Measurements from ENCODE around the gene MED12L.
"Not testable (repeated sequence)": the region's sequence is repeated elsewhere in the genome, so short reads cannot be mapped to it uniquely, and the experiment has no call there.

MED12L gene

DNA sequence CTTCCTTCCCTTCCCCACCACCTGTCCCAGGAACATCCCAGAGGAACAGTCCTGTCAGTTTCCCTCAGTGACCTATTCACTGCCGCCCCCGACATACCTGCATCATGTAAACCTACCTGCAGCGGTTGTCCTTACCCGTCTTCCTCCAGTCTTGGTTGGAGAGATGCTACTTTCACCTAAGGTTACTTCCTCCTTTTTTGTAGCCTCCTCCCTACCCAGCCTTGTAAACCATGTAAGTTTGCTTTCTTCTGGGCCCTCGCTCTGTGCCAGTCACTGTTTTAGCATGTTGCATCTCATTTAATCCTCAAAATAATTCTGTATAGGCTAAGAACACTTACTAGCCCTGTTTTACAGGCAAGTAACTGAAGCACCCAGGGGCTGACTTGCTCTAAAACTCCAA lies 59.3 kb downstream of the MED12L start:
- DNase-seq, result no peak

- DNase-seq, result no peak
These were observed 60.2 kb downstream of the MED12L start for GRCh38 chr3:151145713-151146070.

DNA sequence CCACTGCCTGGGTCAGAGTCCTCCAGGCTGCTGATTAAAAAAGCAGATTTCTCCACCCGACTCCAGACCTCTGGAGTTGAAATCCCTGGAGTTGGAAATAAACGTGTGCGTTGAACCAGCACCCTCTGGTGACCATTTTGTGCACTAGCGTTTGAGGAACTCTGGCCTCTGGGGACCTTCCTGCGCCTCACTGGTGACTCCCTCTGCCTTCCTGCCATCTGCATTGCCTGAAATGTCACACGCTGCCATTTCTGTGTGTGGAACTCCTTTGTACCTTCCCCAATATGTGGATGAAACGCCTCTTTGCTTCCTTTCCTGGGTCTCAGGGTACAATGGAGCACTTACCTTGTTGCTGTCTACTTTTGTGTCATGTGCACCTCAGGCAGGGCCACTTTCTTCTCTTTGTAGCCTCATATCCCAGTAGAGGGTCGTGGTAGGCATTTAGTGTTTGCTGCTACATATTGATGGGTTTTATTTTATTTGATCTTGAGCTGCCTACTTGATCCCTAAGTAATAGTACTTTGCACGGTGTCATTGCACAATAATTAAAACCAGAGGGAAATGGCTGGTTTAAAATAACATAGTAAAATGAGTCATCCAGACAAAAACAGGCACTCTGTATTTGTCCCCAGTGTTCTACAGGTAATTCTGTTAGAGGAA lies 60.7 kb downstream of the MED12L start:
- peak; percentile 92 to 94 for DNase-seq

- no peak for DNase-seq
These were observed 61.2 kb downstream of the MED12L start for GRCh38 chr3:151146731-151147091.

DNA sequence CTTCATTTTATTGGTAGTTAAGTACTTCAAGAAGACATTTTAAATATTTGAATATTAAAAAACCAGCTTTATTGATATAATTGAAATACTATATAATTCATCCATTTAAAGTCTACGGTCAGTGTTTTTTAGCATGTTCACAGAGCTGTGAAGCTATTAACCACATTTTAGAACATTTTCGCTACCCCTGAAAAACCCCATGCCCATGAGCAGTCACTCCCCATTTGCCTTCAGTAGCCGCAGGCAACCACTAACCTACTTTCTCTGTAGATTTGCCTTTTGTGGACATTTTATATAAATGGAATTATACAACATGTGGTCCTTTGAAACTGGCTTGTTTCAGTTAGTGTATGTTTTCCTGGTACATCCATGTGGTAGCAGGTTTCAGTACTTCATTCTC lies 61.8 kb downstream of the MED12L start:
- no peak for DNase-seq

GRCh38 chr3:151152455-151153079 lies 67.1 kb downstream of the MED12L start:
- DNase-seq, result no peak

DNA sequence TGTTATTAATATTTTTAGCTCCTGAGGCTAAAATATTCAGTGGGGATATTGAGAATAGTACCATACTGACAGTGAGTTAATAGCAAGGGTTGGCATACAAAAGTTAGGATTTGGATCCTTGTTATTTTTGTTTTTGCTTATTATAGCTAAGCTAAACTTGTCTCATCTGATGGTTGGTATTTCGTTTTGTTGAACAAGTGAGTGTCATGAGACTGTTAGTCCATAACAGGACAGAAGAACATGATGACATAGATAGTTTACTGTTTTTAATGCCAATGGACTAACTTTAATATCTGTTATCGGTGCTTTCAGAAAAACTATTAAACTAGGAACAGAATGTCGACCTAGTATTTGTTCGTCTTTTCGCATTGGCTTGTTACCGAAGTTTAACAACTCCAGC lies 69.1 kb downstream of the MED12L start:
- DNase-seq, result no peak

DNA sequence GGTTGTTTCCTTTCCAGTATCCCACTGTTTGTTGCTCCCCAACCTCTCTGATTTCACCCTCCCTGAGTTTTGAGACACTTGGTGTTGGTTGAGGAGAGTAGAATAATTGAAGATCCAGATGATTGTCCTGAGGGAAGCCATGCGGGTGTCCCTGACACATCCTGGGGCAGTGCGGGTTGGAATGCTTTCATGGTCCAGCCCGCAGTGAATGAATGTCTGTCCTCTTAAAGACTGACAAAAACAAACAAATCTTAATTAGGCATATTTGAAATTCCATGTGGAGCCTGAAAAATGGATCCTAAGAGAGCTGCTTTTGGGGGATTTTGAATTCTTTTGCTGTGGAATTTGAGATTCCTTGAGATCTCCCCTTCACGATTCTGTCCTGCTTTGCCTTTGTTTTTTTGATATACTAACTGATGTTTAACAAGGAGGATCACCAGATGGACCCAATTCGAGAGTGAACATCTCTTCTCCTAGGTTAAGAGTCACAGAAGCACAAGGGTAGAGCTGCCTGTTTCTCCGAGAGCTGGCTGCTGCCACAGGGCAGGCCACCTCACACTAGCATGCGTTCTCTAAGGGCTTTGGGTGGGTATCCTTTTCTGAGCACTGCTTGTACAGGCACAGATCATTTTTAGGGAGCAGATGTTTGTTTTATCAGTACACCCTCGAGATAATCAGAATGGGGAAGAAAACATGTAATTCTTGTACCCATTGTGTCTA lies 70.1 kb downstream of the MED12L start:
- no peak for DNase-seq

DNA sequence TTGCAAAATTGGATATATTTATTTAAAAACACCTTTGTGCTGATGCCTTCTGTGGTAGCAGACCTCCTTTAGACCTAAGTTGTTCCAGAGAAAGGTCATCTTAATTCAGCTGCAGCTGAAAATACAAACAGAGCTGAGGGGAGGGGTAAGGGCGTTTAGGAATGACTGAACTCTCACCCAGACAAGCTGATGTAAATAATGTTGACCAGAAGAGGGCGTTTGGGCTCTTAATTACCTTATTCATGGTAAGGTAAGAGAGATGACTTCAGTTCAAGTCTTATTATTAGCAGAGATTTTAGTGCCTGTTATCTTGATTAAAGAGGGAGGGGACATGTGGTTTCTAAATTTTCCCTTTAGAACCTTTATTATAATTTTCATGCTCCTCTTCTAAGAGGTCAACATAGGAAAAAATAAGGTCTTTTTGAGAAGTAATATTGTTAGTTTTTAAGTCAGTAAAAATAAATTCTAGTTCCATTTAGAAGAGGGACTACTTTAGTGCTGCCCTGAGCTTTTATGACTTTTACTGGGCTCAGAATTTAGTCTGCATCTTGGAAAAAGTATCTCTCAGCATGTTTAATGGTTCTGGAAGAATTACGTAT lies 71.3 kb downstream of the MED12L start:
- DNase-seq, result peak; percentile 50 to 80

DNA sequence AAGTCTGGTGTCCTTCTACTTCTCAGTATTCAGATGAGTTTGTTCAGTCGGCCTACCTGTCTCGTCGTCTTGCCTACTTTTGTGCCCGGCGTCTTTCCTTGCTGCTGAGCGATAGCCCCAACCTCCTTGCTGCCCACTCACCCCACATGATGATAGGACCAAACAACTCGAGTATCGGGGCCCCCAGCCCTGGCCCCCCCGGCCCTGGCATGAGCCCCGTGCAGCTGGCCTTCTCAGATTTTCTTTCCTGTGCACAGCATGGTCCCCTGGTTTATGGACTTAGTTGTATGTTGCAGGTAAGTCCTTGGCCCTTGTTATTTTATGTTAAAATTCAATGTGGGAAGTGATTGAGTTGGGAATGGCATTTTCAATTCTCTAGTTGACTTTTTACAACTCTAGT lies 74.3 kb downstream of the MED12L start:
- DNase-seq, result no peak

DNA sequence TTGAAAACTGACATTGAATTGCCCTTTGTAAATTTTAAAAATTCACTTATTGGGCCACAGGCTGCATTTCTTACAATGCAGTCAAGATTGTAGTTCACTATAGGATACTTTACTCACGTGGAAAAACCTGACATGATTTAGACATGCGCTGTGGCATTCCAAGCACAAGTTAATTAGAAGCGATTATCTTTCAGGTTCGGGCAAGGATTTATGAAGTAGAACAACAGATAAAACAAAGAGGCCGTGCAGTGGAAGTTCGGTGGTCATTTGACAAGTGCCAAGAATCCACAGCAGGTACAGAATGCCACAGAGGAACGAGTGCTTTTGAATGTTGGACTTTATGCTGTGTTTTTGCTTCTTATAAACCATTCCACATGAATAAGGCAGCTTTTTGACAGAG lies 79.8 kb downstream of the MED12L start:
- no peak for DNase-seq

DNA sequence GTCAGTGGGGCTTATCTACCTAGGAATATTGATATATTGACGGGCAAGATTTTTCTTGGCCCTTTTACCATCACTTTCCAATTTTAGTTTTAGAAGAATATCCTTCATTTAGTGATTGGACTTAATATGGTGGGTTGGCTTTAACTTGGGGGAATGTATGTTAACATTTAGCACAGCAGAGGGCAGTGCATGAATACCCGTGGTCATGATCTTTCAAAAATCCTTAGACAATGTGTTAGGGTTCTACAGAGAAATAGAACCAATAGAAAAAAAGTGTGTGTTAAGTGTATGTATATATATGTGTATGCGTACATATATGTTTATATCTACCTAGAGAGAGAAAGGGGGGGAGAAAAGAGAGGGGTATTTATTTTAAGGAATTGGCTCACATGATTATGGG lies 80.7 kb downstream of the MED12L start:
- no peak for DNase-seq

DNA sequence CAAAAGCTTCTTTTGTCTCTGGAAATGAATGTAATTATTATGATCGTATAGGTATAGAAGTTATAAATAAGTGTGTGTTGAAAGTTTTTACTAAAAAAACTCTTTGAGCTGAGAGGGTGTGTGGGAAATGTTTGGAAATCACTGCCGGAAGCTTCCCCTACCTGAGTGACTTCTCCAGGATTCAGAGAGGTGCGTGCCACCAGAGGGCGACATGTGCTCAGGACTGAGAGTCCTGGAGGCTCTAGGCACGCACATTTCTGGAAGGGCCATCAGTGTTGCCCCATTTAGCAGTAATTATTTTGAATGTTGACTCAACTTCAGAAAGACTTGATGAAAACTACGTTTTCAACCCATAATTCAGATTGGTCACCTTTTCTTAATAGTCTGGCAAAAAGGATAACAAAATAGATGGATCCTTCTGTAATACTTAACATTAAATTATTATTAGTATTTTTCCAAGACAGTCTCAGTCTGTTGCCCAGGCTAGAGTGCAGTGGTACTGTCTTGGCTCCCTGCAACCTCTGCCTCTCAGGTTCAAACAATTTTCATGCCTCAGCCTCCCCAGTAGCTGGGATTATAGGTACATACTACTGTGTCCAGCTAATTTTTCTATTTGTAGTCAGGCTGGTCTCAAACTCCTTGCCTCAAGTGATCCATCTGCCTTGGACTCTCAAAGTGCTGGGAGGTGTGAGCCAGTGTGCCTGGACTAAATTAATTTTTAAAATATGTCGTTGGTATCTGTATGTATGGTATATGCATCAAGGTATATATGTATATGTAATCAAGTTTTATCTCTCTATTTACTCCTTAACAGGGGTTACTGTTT lies 83.0 kb downstream of the MED12L start:
- DNase-seq, result peak; percentile 79 to 80

DNA sequence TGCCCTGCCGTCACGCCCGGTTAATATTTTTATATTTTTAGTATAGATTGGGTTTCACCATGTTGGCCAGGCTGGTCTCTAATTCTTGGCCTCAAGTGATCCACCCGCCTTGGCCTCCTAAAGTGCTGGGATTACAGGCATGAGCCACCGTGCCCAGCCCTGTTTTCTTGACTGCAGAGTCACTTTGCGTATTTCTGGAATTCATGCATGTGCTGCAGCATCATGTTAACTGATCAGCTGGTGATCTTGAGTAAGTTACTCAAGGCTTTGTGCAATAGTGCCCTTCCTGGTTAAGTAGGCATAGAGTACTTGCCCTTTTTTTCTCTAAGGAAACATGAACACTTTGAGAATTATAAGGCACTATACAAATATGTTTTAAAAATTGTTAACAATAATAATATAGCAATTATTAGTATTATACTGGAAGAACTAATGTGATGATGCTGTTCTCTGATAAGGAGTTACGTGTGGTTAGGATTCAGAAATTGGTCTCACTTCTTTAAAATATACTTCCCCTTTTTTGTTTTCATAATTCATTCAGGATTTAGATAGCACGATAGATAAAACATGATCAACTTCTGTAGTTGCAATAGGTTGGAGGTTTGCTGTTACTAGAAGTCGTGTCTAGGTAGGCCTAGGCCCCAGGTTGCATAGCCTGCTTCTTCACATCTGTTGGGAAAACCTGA lies 83.9 kb downstream of the MED12L start:
- DNase-seq, result no peak

- DNase-seq, result not testable (repeated sequence)
These were observed 84.7 kb downstream of the MED12L start for GRCh38 chr3:151169948-151170679.

GRCh38 chr3:151171145-151171757 lies 85.8 kb downstream of the MED12L start:
- no peak for DNase-seq

DNA sequence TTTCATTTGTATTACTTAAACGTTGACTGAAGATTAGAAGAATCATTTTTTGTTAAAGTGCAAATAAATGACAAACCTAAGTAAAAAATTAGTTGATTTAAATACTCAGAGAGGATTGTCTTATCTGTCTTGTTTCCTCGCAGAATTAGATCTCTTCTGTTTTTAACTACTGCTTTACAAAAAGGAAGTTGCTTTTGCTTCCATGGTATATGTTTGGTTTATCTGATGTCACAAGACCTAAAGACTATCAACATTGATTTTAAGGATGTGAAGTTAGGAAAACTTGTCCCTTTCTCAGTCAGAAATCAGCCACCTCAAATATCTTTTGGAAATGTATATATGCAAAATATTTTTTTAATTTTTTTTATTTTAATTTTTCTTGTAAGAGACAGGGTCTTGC lies 88.9 kb downstream of the MED12L start:
- DNase-seq, result no peak

- DNase-seq, result no peak
These were observed 90.5 kb downstream of the MED12L start for GRCh38 chr3:151175952-151176351.

DNA sequence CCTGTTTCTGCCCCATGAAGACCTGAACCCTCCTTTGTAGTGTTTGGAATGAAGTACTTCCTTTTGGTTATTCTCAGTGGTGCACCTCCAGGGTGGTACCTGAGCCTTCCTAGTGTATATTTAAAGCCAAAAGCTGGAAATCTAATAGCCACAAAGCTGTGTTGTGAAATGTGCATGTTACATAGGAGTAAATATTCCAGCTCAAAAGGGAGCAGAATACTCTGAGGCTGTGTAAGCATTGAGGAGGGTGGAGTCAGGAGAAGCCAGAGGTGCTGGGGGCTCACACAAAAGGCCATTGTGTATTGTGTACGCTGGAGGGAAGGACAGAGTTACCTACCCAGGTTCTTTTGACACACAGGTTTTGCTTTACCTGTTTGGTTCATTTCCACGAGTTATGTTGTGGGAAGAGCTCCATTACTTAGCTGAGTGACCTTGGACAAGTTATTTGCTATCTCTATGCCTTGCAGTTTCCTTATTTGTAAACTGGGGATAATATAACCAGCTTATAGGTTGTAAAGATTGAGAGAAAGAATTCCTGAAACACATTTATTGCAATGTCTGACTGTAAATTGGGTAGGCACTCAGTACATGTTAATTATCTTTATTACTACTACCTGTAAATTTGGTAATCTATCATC lies 92.9 kb downstream of the MED12L start:
- no peak for DNase-seq

DNA sequence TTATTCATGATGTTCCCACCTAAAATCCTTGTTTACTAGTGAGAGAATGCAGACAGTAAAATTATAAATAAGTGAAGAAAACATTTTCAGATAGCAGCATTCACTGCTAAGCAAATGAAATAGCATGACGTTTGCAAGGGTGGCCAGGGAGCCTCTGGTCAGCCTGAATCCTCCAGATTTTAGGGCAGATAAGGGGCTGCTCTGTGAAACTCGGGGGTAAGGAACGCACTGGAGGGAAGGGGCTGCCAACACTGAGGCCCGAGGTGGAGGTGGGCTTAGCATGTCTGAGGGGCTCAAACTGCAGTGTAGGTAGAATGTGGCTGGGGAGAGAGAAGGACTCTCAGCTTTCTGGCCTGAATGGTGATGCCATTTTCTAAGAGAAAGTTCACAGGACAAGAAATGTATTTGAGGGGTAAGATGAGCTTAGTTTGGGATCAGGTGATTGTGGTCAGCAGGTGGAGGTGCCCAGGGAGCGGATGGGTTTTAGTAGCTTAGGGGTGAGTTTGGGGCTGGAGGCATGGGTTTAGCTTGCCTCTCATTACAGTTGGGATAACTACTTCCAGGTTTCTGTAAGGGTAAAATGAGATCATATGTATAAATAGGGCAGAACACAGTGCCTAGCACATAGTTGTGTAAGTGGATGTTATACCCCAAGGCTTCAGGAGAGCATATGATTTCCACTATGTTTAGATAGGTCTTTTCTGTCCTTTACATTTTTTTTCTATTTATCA lies 97.0 kb downstream of the MED12L start:
- DNase-seq, result no peak
